Stimulated activated CD4-positive, alpha-beta T cell treated with anti-CD3 and anti-CD28 coated beads, TNF-alpha, amount 100 ng/mL, for 4 hours (primary cell): ENCODE results near the gene MYO7B.
A peak's percentile ranks its signal among the peaks of the same experiment; 100 is the strongest.

Source experiments
- DNase-seq, 3 experiments: peaks; one replicate each; pipeline ENCODE4 v3.0.0-alpha.2; 2020; ENCODE audit warnings: low read depth in 3 of 3

The MYO7B gene

GRCh38 chr2:127637725-127638252 lies 102.3 kb downstream of the MYO7B start:
- no peak for DNase-seq

DNA sequence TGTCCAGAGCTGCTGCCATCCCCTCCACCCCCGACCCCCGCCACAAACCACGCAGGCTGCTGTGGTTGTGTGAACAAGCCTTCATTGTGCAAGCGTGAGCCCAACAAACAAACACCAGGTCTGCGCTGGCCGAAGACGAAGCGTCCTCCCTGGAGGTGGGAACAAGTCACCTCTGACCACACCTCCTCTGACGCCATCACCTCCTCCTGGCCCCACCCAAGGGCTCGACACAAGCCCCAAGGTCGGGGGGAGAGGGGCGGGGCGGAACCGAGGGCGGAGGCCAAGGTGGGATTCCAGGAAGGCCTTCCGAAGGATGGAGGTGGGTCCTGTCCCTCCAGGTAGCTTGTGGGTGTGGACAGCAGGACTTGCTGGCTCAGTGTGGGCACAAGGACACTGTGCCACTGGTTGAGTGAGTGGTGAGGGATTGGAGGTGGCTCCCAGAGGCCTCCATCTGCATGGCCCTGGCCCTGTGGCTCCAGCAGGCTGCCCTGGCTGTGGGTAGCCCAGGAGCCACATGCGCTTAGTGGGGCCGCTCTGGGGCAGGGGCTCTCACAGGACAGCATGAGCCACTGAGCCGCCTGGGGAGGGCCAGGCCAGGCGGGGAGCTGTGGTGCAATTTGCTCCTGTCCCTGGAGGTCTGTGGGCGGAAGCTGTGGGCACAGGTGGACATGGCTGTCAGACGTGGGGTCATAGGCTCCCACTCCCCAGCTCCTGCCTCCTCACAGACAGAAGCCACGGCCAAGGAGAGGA lies 103.1 kb downstream of the MYO7B start:
- no peak for DNase-seq

DNA sequence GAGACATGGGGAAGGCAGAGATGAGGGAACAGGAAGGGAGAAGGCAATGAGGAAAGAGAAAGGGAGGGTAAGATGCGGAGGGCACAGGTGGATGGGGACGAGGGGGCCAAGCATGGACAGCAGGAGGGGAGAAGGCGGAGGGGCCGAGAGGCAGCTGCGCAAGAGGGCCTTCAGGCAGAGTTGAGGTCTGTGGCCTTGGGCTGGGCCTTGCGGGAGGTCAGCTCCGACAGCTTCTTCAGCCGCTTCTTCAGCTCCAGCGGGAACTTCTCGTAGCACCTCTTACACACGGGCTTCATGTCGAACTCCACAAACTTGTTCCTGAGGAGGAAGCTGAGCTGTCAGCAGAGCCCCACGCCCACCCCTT lies 103.6 kb downstream of the MYO7B start:
- no peak for DNase-seq

DNA sequence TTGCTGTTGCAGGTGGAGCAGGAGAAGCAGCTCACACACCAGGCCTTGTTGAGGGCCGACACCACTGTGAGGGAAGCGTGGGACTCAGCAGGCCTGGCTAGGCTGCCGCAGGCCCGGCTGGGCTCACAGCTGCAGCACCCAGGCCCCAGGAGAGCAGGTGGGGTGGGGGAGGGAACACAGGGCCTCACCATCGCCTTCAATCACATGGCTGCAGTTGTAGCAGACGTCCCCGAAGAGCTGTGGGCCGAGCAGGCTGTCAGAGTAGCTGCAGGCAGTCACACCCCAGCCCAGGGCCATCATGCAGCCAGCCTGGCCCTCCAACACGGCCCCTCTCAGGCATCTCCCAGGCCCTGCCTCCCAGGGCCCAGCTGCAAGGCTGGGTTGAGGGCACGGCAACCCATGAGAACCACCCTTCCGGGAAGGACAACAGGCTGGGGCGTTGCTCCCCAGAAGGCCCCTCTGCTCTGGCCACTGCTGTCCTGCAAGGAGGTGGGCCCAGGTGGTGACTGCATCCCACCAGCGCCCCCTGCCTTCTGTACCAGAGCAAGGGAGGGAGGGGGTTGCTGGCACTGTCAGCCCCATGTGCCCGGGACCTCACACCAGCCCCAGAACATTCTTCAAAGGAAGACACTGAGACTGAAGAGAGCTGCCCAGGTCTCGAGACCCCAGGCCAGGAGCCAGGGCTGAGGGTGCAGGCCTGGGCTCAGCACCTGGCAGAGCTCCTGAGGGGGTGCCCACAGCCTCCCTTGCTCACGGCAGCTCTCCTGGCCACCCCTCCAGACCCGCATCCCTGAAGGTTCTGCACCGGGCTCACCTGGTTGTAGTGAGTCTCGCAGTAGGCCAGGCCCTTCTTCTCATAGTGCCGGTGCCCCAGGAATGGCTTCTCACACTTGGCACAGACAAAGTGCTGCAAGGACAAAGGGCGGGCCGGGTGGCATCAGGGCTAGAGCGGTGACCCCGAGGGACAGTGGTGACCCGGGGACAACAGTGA lies 104.9 kb downstream of the MYO7B start:
- no peak for DNase-seq

DNA sequence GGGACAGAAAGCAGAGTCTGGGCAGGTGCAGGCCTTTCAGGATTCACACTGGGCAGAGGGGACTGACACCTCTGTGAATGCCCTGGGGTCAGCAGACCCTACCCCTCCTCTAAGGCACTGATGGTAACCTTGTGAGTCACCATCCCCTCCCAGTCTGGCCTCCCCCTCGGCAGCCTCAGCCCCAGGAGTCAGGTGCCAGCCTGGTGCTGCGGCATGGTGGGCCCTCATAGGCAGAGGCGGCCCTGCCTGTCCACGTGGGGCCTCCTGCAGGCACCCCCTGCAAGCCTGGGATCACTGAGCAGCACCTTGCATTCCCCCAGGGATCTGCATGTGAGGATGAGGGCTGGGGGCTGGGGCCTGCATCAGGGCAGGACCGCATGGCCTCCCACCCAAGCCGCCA lies 105.7 kb downstream of the MYO7B start:
- no peak for DNase-seq

GRCh38 chr2:127641846-127642507 lies 106.5 kb downstream of the MYO7B start:
- peak in 2 of 3 experiments; percentile 10 to 35 for DNase-seq

GRCh38 chr2:127642706-127643438 lies 107.4 kb downstream of the MYO7B start:
- DNase-seq = no peak

GRCh38 chr2:127643439-127644065 lies 108.1 kb downstream of the MYO7B start:
- DNase-seq = no peak

- DNase-seq = no peak
Observed at GRCh38 chr2:127644066-127645025, 108.9 kb downstream of the MYO7B start.

DNA sequence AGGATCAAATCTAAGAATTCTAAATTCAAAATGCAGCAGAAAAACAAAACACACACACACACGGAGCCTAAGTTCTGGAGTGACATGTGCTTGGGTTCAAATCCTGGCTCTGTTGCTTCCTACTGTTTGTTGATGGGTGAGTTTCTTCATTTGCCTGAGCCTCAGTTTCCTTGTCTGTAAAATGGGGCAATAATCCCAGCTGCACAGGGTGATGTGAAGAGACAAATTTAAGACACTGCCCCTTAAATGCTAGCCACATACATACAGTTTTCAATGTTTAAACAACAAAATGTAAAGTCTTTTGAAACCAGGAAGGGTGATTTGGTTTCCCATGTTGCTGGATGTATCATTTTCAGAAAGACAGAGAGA lies 109.5 kb downstream of the MYO7B start:
- no peak for DNase-seq

DNA sequence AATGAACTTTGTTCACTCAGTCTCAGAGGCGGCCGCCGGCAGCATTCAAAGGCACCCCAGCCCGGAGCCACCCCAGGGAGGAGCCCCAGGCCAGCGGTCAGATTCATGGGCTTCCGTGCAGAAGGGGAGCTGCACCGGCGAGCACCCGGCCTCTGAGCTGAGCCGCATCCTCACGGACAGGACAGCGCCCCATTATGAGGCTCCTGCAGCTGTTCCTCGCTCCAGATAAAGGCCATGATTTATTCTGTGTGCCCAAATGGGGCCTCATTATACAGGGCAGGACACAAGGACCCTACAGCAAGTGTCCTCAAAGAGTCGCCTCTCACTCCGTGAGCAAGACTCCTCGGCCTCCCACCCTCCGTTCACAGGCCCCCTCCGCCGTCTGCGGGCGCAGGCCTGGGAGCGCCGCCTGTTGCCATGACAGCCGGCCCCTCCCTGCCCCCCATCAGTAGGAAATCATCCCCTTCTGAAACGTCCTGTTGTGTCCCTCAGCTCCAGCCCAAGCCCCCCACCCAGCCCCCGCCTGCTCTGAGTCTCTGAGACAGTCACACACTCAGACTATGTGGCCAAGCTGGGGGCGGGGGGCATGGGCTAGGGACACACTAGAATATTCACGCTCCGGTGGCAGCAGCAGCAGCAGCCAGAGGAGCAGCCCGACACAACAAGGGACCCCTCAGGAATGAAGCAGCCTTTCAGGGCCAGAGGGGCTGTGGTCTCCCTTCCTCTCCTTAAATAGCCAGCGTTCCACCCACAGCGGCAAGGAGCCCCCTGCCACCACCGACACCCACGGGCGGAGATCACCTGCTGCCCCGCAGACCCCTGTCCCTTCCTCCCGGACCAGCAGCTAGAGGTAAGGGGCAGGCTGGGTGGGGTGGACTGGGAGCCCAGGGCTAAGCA lies 110.2 kb downstream of the MYO7B start, which contains the start of gene GPR17:
TSS of gene GPR17 (plus strand) at position 759 of the 897 bp plus-strand sequence. CDS start 4,583 bp downstream, outside the sequence.
- no peak for DNase-seq

DNA sequence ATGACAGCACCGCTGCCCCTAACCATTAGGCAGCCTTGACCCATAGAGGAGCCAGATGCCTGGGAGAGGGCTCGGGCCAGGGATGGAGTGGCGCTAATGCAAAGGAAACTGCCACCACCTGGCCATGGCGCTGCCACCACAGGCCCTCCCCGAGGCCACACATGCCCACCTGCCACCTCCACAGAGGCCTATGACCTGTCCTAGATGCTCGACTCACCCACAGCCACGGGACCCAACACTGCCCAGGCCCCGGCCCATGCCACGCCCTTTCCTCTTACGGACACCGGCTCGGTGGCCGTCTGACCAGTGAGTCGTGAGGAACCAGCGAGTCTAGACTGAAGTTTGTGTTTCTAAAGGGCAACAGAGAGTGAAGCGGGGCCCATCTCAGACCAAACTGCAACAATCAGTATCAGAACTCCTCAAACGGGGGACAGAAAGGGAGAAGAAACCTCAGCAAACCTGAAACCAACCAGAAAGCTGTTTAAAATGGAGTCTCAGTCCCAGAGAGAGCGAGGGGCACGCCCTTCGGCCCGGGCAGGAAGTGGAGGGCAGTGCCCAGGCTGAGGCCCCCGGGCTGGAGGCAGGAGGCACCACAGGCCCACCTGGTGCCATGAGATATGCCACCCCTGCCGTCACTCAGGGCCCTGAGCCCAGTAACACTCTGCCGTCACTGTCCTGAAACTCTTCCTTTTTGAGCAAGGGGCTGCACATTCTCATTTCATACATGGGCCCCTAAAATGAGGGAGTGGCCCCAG lies 111.2 kb downstream of the MYO7B start:
- no peak for DNase-seq

DNA sequence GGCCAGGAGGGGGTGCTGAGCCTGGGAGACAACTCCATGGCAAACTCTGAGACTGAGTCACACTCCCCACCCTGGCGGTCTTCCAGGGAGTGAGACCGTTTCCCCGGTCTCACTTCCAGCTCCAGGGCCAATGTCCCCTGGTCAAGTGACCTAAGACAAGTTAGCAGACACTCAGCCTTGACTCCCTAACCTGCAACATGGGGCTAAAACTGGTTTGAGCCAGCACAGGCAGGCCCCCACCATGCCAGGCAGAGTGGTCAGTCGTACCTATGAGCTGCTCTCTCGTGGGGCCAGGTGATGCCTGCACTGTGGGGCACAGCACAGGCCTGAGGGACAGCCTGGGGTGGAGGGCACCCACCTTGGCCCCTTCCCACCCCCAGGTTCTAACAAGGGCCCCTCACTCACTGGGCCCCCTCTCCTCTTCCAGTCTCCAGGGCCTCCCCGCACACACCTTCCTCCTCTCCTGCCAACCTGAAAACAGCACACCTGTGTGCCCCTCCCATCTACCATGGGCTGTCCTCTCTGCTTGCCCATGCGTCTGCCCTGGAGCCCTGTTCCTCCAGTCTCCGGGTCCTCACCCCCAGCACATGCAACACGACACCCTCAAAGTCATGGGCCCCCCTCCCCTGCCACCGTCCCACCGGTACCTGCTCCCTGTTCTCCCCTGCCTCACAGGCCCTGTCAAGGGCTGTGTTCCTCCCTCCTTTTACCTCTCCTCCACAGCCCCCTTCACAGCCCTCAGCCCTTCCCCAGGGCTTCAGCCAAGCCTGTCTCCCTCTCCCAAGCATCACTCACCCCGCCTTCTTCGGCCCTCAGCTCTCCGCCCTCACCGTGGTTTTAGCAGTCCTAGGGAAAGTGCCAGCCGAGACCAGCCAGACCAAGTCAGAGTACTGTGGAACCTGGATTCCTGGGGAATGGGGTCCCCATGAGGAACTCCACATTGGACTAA lies 112.0 kb downstream of the MYO7B start:
- DNase-seq = no peak

GRCh38 chr2:127648321-127648720 lies 112.8 kb downstream of the MYO7B start:
- DNase-seq = no peak

DNA sequence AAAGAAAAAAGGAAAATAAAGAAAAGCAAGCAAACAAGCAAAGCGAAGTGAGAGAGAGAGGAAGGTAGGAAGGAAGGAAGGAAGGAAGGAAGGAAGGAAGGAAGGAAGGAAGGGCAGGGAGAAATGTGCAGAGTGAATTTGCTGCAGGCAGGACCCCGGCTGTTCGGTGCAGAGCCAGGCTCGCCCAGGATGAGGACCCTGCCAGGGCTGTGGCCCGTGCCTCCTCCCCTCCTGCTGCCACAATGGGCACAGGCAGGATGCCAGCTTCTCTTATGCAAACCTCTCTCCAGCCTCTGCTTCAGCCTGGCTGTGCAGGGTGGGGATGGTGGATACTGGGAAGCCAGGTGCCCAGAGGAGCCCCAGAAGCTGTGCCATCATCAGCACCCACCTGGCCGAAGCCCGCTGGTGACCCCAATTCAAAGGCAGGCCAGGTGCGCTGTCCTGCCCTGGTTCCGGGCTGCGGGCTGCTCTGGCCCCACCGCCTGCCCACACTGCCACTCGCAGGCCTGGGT lies 113.7 kb downstream of the MYO7B start:
- no peak for DNase-seq

- peak; percentile 57 to 85 (median 76) for DNase-seq
Observed at GRCh38 chr2:127649684-127650040, 114.2 kb downstream of the MYO7B start.
